Nephron (organoid): Measurements from ENCODE around the gene ABCC12.

Source experiments
- H3K27ac Mint-ChIP-seq, 3 experiments: 2 replicates each; pipeline ENCODE4 v1.8.0; 2020; ENCODE audit warnings: mixed read lengths in 3 of 3, mild to moderate bottlenecking in 2 of 3, moderate library complexity in 1 of 3
- H3K27me3 Mint-ChIP-seq: 2 replicates; pipeline ENCODE4 v1.8.0; 2021; ENCODE audit warnings: low read depth, mild to moderate bottlenecking, moderate library complexity, mixed read lengths
- H3K36me3 Mint-ChIP-seq: 2 replicates; pipeline ENCODE4 v1.8.0; 2020; ENCODE audit warnings: low read depth, mixed read lengths
- H3K4me1 Mint-ChIP-seq: 2 replicates; pipeline ENCODE4 v1.8.0; 2020; ENCODE audit warnings: mixed read lengths
- H3K4me3 Mint-ChIP-seq, 3 experiments: 2 replicates each; pipeline ENCODE4 v1.8.0; 2020; ENCODE audit warnings: mild to moderate bottlenecking in 3 of 3, mixed read lengths in 3 of 3, moderate library complexity in 2 of 3
- H3K9me3 Mint-ChIP-seq: 2 replicates; pipeline ENCODE4 v1.8.0; 2020; ENCODE audit warnings: mixed read lengths
- TF ChIP-seq, protein P1 (sequence below), 3 experiments: fragments of 200-600 bp; sonication (generic); IDR thresholded peaks; one replicate each; pipeline ENCODE4 v1.5.0; 2021; ENCODE audit warnings: antibody characterized with exemption in 3 of 3; ENCODE audit not compliant: unreplicated experiment in 3 of 3

ABCC12 gene

DNA sequence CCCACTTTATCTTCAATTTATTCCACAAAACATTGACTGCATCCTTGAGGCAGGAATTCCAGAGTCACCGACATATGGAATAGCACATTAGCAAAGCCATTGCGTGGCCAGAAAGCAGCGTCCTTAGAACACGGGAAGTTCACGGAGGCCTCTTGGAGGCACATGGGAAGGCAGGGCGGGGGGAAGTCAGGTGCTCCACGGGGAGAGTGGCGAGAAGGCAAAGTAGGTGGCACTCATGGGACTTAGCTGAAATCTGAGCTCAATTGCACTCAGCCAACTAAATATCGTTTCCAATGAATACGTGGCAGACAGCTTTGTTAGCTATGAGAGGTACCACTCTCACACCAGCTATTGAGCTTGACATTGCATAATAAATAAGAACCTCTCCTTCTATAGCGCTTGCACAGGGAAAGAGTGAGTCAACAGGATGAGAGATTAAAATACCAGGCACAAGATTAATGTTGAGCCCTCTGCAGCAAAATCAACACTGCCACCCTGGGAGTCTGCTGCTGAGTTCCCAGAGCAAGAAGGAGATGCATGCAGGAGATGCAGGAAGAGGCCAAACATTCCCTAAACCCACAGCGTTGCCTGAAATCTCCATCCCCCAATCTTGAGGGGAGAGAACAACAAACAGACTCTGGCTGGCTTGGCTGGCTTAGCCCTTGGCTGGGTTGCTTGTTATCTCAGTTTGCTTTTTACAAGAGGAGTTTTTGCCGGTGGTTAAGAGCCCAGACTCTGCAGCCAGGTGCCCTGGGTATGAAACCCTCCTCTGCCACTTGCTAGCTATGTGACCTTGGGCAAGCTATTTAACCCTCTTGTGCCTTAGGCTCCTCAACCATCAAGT lies 28.8 kb downstream of the ABCC12 start:
- Mint-ChIP-seq H3K36me3 (no peaks in the 10 kb centered on the region), H3K27ac (no peak overlapping the region), H3K27me3 (peaks cover 13% of the 10 kb centered on the region), H3K9me3 (no peaks in the 10 kb centered on the region), H3K4me3 (no peak overlapping the region), H3K4me1 (no peaks in the 10 kb centered on the region)
- TF ChIP-seq, protein P1, sequence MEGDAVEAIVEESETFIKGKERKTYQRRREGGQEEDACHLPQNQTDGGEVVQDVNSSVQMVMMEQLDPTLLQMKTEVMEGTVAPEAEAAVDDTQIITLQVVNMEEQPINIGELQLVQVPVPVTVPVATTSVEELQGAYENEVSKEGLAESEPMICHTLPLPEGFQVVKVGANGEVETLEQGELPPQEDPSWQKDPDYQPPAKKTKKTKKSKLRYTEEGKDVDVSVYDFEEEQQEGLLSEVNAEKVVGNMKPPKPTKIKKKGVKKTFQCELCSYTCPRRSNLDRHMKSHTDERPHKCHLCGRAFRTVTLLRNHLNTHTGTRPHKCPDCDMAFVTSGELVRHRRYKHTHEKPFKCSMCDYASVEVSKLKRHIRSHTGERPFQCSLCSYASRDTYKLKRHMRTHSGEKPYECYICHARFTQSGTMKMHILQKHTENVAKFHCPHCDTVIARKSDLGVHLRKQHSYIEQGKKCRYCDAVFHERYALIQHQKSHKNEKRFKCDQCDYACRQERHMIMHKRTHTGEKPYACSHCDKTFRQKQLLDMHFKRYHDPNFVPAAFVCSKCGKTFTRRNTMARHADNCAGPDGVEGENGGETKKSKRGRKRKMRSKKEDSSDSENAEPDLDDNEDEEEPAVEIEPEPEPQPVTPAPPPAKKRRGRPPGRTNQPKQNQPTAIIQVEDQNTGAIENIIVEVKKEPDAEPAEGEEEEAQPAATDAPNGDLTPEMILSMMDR (IDR thresholded peaks at IDR 0.05; ENCODE audit: unreplicated experiment in 3 of 3), result no peak

DNA sequence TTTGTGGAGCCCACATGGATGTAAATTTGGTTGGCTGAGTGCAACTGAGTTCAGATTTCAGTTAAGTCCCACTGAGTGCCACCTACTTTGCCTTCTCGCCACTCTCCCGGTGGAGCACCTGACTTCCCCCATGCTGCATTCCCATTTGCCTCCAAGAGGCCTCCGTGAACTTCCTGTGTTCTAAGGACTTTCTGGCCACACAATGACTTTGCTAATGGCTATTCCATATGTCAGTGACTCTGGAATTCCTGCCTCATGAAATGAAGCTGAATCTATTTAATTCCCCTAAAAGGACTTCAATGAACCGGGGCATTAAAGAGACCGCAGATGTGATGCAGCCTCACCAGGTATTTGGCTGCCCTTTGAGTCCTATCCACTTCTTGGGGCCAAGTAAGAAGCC lies 29.9 kb downstream of the ABCC12 start:
- Mint-ChIP-seq H3K27me3 (peaks cover 9% of the 10 kb centered on the region), H3K27ac (no peak overlapping the region), H3K9me3 (no peaks in the 10 kb centered on the region), H3K36me3 (no peaks in the 10 kb centered on the region), H3K4me3 (no peak overlapping the region), H3K4me1 (no peaks in the 10 kb centered on the region)
- TF ChIP-seq, protein P1 (IDR thresholded peaks at IDR 0.05; ENCODE audit: unreplicated experiment in 3 of 3), result no peak

DNA sequence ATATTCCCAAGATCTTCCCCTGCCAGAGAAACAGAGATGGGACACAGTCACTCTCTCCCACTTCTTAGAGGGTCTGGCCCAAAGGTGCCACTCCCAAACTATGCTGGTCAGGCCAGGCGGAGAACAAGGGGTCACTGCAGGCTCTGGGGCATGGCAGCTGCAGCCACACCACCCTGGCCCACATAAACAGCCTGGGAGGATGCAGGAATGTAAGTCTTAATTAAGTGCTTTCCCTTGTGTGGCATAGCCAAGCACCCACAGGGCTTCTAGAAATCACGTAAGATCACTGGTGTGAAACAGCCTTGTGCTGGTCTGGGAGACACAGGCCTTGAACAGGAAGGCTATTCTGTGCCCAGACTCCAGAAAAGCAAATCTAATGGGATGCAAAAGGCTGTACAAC lies 31.5 kb downstream of the ABCC12 start:
- peaks cover 3% of the 10 kb centered on the region for H3K27me3 Mint-ChIP-seq
- H3K9me3 Mint-ChIP-seq, result no peaks in the 10 kb centered on the region
- no peak overlapping the region for H3K27ac Mint-ChIP-seq
- TF ChIP-seq, protein P1 (IDR thresholded peaks at IDR 0.05; ENCODE audit: unreplicated experiment in 3 of 3), result no peak
- no peaks in the 10 kb centered on the region for H3K36me3 Mint-ChIP-seq
- no peaks in the 10 kb centered on the region for H3K4me1 Mint-ChIP-seq
- no peak overlapping the region for H3K4me3 Mint-ChIP-seq

DNA sequence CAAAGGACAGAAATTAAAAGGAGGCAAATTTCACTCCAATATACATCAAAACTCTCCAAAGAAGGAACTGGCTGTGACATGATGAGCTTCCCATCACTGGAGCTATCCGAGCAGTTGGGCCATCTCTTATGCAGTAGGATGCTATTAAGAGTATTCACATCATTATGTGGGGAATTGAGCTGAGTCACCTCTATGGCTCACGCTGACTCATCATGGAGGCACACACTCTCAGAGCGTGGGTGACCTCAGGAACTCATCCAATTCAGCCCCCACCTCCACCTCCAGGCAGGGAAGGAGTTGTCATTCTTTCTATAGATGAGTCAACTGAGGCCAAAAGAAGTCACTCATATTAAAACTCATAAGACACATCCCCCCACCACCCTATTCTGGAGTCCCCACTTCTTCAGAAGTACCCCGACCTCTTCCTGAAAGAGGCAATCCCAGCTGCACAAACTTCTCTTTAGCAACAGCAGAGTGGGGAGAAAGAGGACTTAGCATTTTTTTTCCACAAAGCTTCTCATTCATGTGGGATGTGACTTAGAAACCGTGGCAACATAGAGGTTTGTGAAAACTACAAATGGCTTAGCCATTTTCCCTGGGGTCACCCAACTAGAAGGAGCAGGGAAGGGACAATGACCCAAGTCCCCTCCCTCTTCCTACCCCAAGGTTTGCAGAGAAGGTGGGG lies 32.5 kb downstream of the ABCC12 start:
- Mint-ChIP-seq H3K36me3 (no peaks in the 10 kb centered on the region), H3K4me3 (no peak overlapping the region), H3K27me3 (peaks cover 3% of the 10 kb centered on the region), H3K27ac (no peak overlapping the region), H3K9me3 (no peaks in the 10 kb centered on the region), H3K4me1 (no peaks in the 10 kb centered on the region)
- TF ChIP-seq, protein P1 (IDR thresholded peaks at IDR 0.05; ENCODE audit: unreplicated experiment in 3 of 3), result no peak

DNA sequence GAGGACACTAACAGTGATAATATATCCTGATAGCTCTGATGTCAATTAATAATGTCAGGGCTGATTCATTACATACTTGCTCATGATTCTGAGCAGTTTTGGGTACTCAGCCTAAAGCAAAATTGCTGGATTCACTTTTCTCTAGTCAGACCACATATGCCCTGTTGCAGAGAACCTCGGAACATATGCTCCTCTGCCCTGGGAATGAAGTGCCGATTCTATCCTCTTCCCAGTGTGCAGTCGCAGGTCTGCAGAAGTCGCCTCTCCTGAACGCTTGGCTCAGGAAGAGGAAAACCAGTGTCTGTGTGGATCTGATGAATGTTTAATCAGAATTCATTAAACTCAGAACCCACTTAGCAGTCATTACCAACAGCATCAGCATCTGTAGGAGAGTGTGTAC lies 34.5 kb downstream of the ABCC12 start:
- no peak overlapping the region for H3K4me3 Mint-ChIP-seq
- H3K4me1 Mint-ChIP-seq, result no peaks in the 10 kb centered on the region
- H3K27me3 Mint-ChIP-seq, result peaks cover 5% of the 10 kb centered on the region
- TF ChIP-seq, protein P1 (IDR thresholded peaks at IDR 0.05; ENCODE audit: unreplicated experiment in 3 of 3), result no peak
- H3K9me3 Mint-ChIP-seq, result no peaks in the 10 kb centered on the region
- no peak overlapping the region for H3K27ac Mint-ChIP-seq
- H3K36me3 Mint-ChIP-seq, result no peaks in the 10 kb centered on the region
